Central memory CD8-positive, alpha-beta T cell (primary cell): Measurements from ENCODE around the gene PYCR2.

Experiments
- ATAC-seq: fragments of 150-1000 bp; cut with Tn5 transposase; replicated peaks from 2 replicates; pipeline ENCODE4 v1.10.0; 2022; ENCODE audit warnings: mild to moderate bottlenecking, moderate FRiP score, moderate number of reproducible peaks; ENCODE audit not compliant: poor library complexity, severe bottlenecking; ENCODE audit errors: extremely low read depth
- DNase-seq, 2 donors: peaks; one replicate each; pipeline ENCODE4 v3.0.0; 2021; ENCODE audit warnings: low spot score in 2 of 2
- H3K27ac Mint-ChIP-seq: one replicate; pipeline ENCODE4 v1.8.0; 2022; ENCODE audit warnings: low read depth, mild to moderate bottlenecking, moderate library complexity, mixed read lengths
- H3K27me3 Mint-ChIP-seq: one replicate; pipeline ENCODE4 v1.8.0; 2022; ENCODE audit warnings: mixed read lengths
- H3K36me3 Mint-ChIP-seq: one replicate; pipeline ENCODE4 v1.8.0; 2022; ENCODE audit warnings: mild to moderate bottlenecking, moderate library complexity, mixed read lengths; ENCODE audit not compliant: insufficient read depth
- H3K4me1 Mint-ChIP-seq: one replicate; pipeline ENCODE4 v1.8.0; 2022; ENCODE audit warnings: mixed read lengths
- H3K4me3 Mint-ChIP-seq: one replicate; pipeline ENCODE4 v1.8.0; 2022; ENCODE audit warnings: mild to moderate bottlenecking, moderate library complexity, mixed read lengths
- H3K9me3 Mint-ChIP-seq: one replicate; pipeline ENCODE4 v1.8.0; 2022; ENCODE audit warnings: mixed read lengths

PYCR2 gene

GRCh38 chr1:225953315-225953714 is 29.3 kb upstream of the PYCR2 start:
- no peaks in the 10 kb centered on the region for H3K4me1 Mint-ChIP-seq
- no peak for ATAC-seq
- H3K4me3 Mint-ChIP-seq = no peak overlapping the region
- peaks cover 2% of the 10 kb centered on the region for H3K36me3 Mint-ChIP-seq
- H3K9me3 Mint-ChIP-seq = no peaks in the 10 kb centered on the region
- no peak overlapping the region for H3K27ac Mint-ChIP-seq
- no peak for DNase-seq
- peaks cover 44% of the 10 kb centered on the region for H3K27me3 Mint-ChIP-seq

DNA sequence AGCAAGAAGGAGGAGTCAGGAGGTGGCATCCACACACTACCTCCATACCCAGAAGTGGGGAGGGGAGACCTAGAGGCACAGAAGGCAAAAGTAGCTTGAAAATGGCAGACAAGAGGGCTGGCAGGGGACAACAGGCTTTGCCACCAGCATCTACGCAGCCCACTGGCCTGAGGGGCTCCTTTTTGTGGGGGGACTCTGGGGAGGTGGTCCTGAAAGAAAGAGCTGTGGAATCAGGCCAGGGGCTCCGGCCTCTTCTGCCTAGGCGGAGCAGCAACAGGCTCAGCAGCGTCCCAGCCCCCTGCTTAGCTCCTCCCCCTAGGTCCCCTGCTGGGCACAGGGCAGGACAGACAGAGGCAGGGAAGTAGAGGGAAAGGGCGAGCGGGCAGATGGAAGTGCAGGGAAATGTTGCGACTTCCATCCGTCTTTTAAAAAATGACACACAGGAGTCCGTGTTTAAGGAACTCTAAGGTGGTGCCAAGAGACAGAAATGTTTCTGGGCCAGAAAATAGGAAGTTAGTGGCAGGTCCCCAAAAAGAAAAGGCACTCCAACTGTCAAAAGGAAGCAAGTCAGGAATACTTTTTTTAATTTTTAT is 27.0 kb upstream of the PYCR2 start:
- Mint-ChIP-seq H3K27ac (no peak overlapping the region), H3K4me1 (no peaks in the 10 kb centered on the region), H3K4me3 (no peak overlapping the region), H3K27me3 (peaks cover 36% of the 10 kb centered on the region), H3K36me3 (peaks cover 2% of the 10 kb centered on the region), H3K9me3 (no peaks in the 10 kb centered on the region)
- DNase-seq (no peak), ATAC-seq (no peak)

GRCh38 chr1:225949041-225949440 is 25.0 kb upstream of the PYCR2 start:
- Mint-ChIP-seq H3K27me3 (peaks cover 27% of the 10 kb centered on the region), H3K36me3 (peaks cover 2% of the 10 kb centered on the region), H3K27ac (no peak overlapping the region), H3K9me3 (no peaks in the 10 kb centered on the region), H3K4me3 (no peak overlapping the region), H3K4me1 (peaks cover 8% of the 10 kb centered on the region)
- ATAC-seq (no peak), DNase-seq (no peak)

GRCh38 chr1:225946803-225947202 is 22.8 kb upstream of the PYCR2 start:
- H3K4me3 Mint-ChIP-seq = no peak overlapping the region
- DNase-seq (no peak), ATAC-seq (no peak)
- H3K27ac Mint-ChIP-seq = no peak overlapping the region
- H3K36me3 Mint-ChIP-seq = no peaks in the 10 kb centered on the region
- no peaks in the 10 kb centered on the region for H3K9me3 Mint-ChIP-seq
- H3K4me1 Mint-ChIP-seq = peaks cover 8% of the 10 kb centered on the region
- H3K27me3 Mint-ChIP-seq = peaks cover 27% of the 10 kb centered on the region

DNA sequence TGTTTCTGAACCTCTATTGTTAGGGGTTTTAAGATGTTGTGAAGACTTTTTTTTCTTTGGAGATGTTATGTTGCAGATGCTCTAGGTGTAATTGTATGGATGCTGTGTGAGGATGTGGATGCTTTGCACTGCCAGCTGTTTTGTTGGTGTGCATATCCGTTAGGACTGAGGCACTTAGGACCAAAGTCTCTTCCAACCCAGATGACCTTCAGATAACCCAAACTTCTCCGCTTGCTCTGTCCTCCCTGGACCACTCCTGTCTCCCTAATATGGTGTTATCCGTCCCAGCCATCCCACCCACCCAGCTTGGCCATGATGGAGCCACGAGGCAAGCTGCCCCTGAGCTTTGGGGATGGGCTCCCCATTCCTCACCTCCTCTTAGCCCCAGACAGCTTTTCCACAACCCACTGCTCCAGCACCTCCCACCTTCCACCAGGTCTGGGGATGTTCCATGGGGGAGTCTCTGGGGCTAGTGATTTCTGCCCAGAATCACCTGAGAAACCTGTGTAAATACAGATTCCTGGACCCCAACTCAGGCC is 22.1 kb upstream of the PYCR2 start:
- DNase-seq (no peak), ATAC-seq (no peak)
- H3K4me3 Mint-ChIP-seq = no peak overlapping the region
- H3K4me1 Mint-ChIP-seq = peaks cover 8% of the 10 kb centered on the region
- no peaks in the 10 kb centered on the region for H3K36me3 Mint-ChIP-seq
- H3K27ac Mint-ChIP-seq = no peak overlapping the region
- peaks cover 21% of the 10 kb centered on the region for H3K27me3 Mint-ChIP-seq
- H3K9me3 Mint-ChIP-seq = no peaks in the 10 kb centered on the region

DNA sequence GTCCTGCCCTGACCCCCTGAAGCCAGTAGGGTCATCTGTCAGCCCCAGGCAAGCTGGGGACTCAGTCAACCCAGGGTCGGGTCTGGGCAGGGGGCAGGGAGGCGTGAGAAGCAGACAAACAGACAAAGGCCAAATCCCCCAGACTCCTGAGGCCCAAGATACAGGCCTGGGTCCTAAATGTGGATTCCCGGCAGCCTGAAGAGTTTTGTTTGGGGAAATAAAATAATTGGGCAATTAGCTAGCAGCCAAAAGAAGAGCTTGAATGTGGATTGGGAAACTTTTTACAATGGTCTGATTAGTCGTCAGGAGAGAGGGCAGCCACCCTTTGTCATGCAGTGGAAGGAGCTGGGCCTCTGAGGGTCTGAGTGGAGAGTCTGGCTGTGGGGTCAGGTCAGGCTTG is 21.5 kb upstream of the PYCR2 start:
- H3K9me3 Mint-ChIP-seq = no peaks in the 10 kb centered on the region

DNA sequence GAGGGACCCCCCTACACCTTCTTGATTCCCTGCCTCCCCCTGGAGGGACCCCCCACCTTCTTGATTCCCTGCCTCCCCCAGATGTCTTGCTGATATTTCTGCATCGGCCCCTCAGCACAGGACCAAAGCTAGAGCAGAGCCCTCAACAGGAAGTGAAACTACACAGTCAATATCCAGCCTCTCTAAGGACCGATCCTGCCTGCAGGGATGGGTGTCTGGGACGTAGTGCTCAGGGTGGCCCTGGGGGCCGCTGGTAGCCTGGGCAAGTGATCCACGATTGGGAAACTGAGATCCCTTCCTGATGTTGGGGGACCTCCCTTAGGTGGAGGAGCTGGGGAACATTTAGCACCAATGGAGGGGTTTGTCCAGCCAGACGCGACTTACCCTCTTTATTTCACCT is 20.9 kb upstream of the PYCR2 start:
- Mint-ChIP-seq H3K9me3 (no peaks in the 10 kb centered on the region), H3K4me3 (peak overlapping the region; percentile 8), H3K27me3 (peaks cover 11% of the 10 kb centered on the region), H3K4me1 (peaks cover 8% of the 10 kb centered on the region), H3K36me3 (no peaks in the 10 kb centered on the region), H3K27ac (peak overlapping the region; percentile 11)
- DNase-seq = no peak
- ATAC-seq = no peak

More for the DNA sequence above, 21.5 kb upstream of the PYCR2 start:
- H3K4me3 Mint-ChIP-seq = no peak overlapping the region
- DNase-seq (no peak), ATAC-seq (no peak)
- no peaks in the 10 kb centered on the region for H3K36me3 Mint-ChIP-seq
- peaks cover 15% of the 10 kb centered on the region for H3K27me3 Mint-ChIP-seq
- H3K4me1 Mint-ChIP-seq = peaks cover 8% of the 10 kb centered on the region
- no peak overlapping the region for H3K27ac Mint-ChIP-seq

- DNase-seq (no peak), ATAC-seq (no peak)
- Mint-ChIP-seq H3K4me3 (no peak overlapping the region), H3K4me1 (peaks cover 8% of the 10 kb centered on the region), H3K27ac (peak overlapping the region; percentile 11), H3K9me3 (no peaks in the 10 kb centered on the region), H3K36me3 (no peaks in the 10 kb centered on the region), H3K27me3 (peaks cover 11% of the 10 kb centered on the region)
These were observed 20.3 kb upstream of the PYCR2 start for GRCh38 chr1:225944387-225944786.

GRCh38 chr1:225943582-225943981 is 19.5 kb upstream of the PYCR2 start:
- Mint-ChIP-seq H3K27ac (no peak overlapping the region), H3K36me3 (no peaks in the 10 kb centered on the region), H3K9me3 (no peaks in the 10 kb centered on the region), H3K4me1 (peaks cover 8% of the 10 kb centered on the region), H3K4me3 (no peak overlapping the region), H3K27me3 (peaks cover 3% of the 10 kb centered on the region)
- DNase-seq (no peak), ATAC-seq (no peak)

DNA sequence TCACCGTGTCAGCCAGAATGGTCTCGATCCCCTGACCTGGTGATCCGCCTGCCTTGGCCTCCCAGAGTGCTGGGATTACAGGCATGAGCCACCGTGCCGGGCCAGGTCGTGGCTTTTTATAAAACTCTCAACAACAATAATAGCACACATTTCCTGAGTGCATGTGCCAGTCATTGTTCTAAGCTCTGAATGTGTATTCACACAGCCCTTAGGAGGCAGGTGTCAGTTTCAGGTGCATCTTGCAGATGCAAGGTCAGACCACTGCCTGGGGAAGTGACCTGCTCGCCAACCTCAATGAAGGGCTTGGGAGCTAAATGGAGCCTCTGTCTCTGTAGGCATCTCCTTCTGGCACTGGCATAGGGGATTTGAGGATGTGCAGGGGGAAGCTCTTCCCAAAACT is 18.5 kb upstream of the PYCR2 start:
- no peak for ATAC-seq
- no peaks in the 10 kb centered on the region for H3K27me3 Mint-ChIP-seq
- no peak overlapping the region for H3K4me3 Mint-ChIP-seq
- no peak for DNase-seq
- H3K9me3 Mint-ChIP-seq = no peaks in the 10 kb centered on the region
- peaks cover 8% of the 10 kb centered on the region for H3K4me1 Mint-ChIP-seq
- no peak overlapping the region for H3K27ac Mint-ChIP-seq
- H3K36me3 Mint-ChIP-seq = no peaks in the 10 kb centered on the region

GRCh38 chr1:225941942-225942222 is 17.8 kb upstream of the PYCR2 start:
- H3K27me3 Mint-ChIP-seq = no peaks in the 10 kb centered on the region

GRCh38 chr1:225941187-225941941 is 17.3 kb upstream of the PYCR2 start, which contains the start of gene LEFTY2:
TSS of gene LEFTY2 (minus strand) at chr1:225941220. CDS start at chr1:225941140, 80 bp downstream.
- H3K27me3 Mint-ChIP-seq = no peaks in the 10 kb centered on the region
- ATAC-seq (no peak), DNase-seq (no peak)
- peaks cover 8% of the 10 kb centered on the region for H3K4me1 Mint-ChIP-seq
- no peaks in the 10 kb centered on the region for H3K9me3 Mint-ChIP-seq
- no peak within 1 kb of the TSS for H3K4me3 Mint-ChIP-seq
- no peak within 1 kb of the TSS for H3K27ac Mint-ChIP-seq
- H3K36me3 Mint-ChIP-seq = no peaks in the 10 kb centered on the region

More at GRCh38 chr1:225941942-225942222, 17.8 kb upstream of the PYCR2 start:
- no peak for ATAC-seq
- no peak overlapping the region for H3K4me3 Mint-ChIP-seq
- H3K9me3 Mint-ChIP-seq = no peaks in the 10 kb centered on the region
- H3K4me1 Mint-ChIP-seq = peaks cover 8% of the 10 kb centered on the region
- no peak for DNase-seq
- H3K27ac Mint-ChIP-seq = no peak overlapping the region
- H3K36me3 Mint-ChIP-seq = no peaks in the 10 kb centered on the region
